ENCODE measurements around the gene AUH. TPM values are rescaled to one million over a fixed set of nuclear protein-coding genes. Genes with fewer than 3 reads are reported as not detected.

Gene AUH
- polyA plus RNA-seq, 3 donors: 4.0 to 9.9 (median 8.4) TPM

DNA sequence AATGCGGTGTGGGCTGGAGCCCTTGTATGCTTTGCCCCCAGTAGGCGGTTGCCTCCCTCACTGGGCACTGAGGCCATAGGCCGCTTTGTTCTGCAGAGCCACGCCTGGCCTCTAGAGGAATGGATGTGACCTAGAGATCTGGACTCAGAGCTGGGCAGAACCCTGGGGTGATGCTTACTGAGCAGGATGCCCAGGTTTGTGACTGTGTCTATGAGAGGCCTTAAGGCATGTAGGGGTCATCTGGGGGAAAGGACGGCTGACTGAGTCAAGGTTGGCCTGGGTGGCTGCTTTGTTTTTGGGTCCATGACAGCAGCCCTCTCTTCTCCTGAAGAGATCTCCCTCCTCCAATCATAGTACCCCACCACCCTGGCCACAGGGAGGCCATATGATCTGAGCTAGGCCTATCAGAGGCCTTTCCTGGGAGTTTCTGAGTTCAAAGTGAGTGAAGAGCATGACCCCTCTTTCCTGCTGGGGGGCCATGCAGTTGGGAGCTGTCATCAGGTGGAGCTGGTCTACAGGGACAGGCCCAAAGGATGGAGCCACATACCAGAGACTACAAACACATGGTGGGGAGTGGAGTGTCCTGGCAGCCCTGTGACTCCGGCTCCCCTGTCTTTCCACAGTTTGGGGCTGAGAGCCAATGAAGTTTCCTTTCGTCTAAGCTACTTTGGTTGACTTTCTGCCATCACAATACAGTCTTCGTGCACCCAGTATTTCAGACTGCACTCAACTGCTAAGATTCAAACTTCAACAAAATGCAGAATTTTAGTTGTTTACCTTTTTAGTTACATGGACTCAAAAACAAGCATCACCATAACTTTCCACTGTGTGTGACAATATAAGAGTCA lies 165.4 kb downstream of the AUH start:
- Histone ChIP-seq H3K36me3 (replicated peaks in 1 of 2; ENCODE audit: control insufficient read depth in 1 of 2, insufficient read depth in 2 of 2, low read length in 2 of 2) (no peaks in the 10 kb centered on the region), H3K27ac (ENCODE audit: low read depth in 1 of 2, low read length in 2 of 2) (peak overlapping the region; percentile 15 to 94), H3K9me3 (replicated peaks in 1 of 2; ENCODE audit: control insufficient read depth in 1 of 2, insufficient read depth in 1 of 2, low read length in 2 of 2) (no peaks in the 10 kb centered on the region), H3K4me2 (replicated peaks; ENCODE audit: extremely low read depth, low read length, poor library complexity, severe bottlenecking) (no peak overlapping the region), H4K20me1 (ENCODE audit: insufficient read depth, low read length) (no peaks in the 10 kb centered on the region), H2AFZ (ENCODE audit: insufficient read depth, low read depth, low read length, poor library complexity, severe bottlenecking) (no peak overlapping the region), H3K9ac (ENCODE audit: insufficient read depth, low read length, poor library complexity, severe bottlenecking) (no peak overlapping the region), H3K4me1 (ENCODE audit: control insufficient read depth in 1 of 2, insufficient read depth in 2 of 2, low read length in 2 of 2) (peaks cover 84 to 93% of the 10 kb centered on the region in 2 donors), H3K79me2 (ENCODE audit: insufficient read depth, low read length) (no peaks in the 10 kb centered on the region), H3K27me3 (ENCODE audit: control insufficient read depth in 2 of 2, insufficient read depth in 2 of 2, low read length in 2 of 2) (no peaks in the 10 kb centered on the region), H3K4me3 (replicated peaks in 1 of 3; ENCODE audit: low read depth in 2 of 3, low read length in 3 of 3) (no peak overlapping the region)
- Mint-ChIP-seq H3K4me1 (peaks cover 85% of the 10 kb centered on the region), H3K27ac (peak overlapping the region; percentile 91 to 99 (median 99)), H3K4me3 (no peak overlapping the region), H3K9me3 (peaks cover 0 to 3% (median 0%) of the 10 kb centered on the region in 7 donors), H3K36me3 (peaks cover 4 to 8% of the 10 kb centered on the region in 2 donors), H3K27me3 (ENCODE audit: low read depth in 3 of 3) (peaks cover 0 to 1% (median 0%) of the 10 kb centered on the region in 3 donors)
- no peak for DNase-seq
- TF ChIP-seq, protein P1, sequence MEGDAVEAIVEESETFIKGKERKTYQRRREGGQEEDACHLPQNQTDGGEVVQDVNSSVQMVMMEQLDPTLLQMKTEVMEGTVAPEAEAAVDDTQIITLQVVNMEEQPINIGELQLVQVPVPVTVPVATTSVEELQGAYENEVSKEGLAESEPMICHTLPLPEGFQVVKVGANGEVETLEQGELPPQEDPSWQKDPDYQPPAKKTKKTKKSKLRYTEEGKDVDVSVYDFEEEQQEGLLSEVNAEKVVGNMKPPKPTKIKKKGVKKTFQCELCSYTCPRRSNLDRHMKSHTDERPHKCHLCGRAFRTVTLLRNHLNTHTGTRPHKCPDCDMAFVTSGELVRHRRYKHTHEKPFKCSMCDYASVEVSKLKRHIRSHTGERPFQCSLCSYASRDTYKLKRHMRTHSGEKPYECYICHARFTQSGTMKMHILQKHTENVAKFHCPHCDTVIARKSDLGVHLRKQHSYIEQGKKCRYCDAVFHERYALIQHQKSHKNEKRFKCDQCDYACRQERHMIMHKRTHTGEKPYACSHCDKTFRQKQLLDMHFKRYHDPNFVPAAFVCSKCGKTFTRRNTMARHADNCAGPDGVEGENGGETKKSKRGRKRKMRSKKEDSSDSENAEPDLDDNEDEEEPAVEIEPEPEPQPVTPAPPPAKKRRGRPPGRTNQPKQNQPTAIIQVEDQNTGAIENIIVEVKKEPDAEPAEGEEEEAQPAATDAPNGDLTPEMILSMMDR (IDR thresholded peaks at IDR 0.05): no peak
- WGBS (ENCODE audit: insufficient coverage): 93% methylated on average over 5 of the region's 8 CpGs
- intact Hi-C loops (cut with micrococcal nuclease): loop anchor here (2.0 to 10.0 kb wide), 3 partner anchors 58 to 226 kb away; partner anchors contain the start of gene NFIL3 (in 1 of the 2)

DNA sequence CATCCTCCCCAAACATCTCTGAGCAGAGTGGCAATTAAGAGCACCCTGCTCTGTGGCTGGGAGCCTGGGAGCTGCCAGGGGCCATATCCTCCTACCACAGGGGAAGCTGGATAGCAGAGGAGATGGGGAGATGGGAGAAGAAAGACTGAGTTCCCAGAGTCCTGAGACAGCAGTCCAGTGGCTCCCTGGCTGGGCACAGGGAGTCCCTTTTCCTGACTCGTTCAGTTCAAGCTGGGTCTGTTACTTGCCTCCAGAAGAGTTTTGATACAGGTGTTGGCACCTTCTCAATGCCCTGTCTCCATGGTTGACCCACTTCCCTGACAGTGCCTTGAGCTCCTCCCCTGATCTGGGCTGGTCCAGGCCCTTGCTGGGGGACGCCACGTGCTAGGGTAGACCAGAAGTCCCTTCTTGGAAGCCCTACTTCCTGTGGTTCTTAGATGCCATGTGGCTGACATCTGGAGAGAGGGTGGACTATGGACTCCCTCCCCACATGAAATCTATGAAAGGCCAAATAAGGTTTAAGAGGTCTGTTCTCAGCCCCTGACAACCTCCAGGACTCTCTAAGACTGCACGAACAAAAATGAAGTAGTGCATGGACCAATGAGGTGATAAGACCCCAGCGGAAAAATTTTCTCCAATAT lies 166.2 kb downstream of the AUH start:
- H3K9me3 Mint-ChIP-seq: peaks cover 0 to 2% (median 0%) of the 10 kb centered on the region in 7 donors
- DNase-seq: no peak
- H3K27me3 Mint-ChIP-seq (ENCODE audit: low read depth in 3 of 3): peaks cover 0 to 1% (median 0%) of the 10 kb centered on the region in 3 donors
- Histone ChIP-seq H3K4me2 (replicated peaks; ENCODE audit: extremely low read depth, low read length, poor library complexity, severe bottlenecking) (no peak overlapping the region), H2AFZ (ENCODE audit: insufficient read depth, low read depth, low read length, poor library complexity, severe bottlenecking) (no peak overlapping the region), H3K9ac (ENCODE audit: insufficient read depth, low read length, poor library complexity, severe bottlenecking) (no peak overlapping the region), H4K20me1 (ENCODE audit: insufficient read depth, low read length) (no peaks in the 10 kb centered on the region), H3K27ac (ENCODE audit: low read depth in 1 of 2, low read length in 2 of 2) (no peak overlapping the region), H3K79me2 (ENCODE audit: insufficient read depth, low read length) (no peaks in the 10 kb centered on the region), H3K27me3 (ENCODE audit: control insufficient read depth in 2 of 2, insufficient read depth in 2 of 2, low read length in 2 of 2) (no peaks in the 10 kb centered on the region), H3K36me3 (replicated peaks in 1 of 2; ENCODE audit: control insufficient read depth in 1 of 2, insufficient read depth in 2 of 2, low read length in 2 of 2) (no peaks in the 10 kb centered on the region), H3K4me1 (ENCODE audit: control insufficient read depth in 1 of 2, insufficient read depth in 2 of 2, low read length in 2 of 2) (peaks cover 87 to 97% of the 10 kb centered on the region in 2 donors), H3K9me3 (replicated peaks in 1 of 2; ENCODE audit: control insufficient read depth in 1 of 2, insufficient read depth in 1 of 2, low read length in 2 of 2) (no peaks in the 10 kb centered on the region), H3K4me3 (replicated peaks in 1 of 3; ENCODE audit: low read depth in 2 of 3, low read length in 3 of 3) (no peak overlapping the region)
- intact Hi-C loops (cut with micrococcal nuclease): loop anchor here (2.0 to 10.0 kb wide), 3 partner anchors 59 to 227 kb away; partner anchors contain the start of gene NFIL3 (in 1 of the 2)
- H3K36me3 Mint-ChIP-seq: peaks cover 4 to 7% of the 10 kb centered on the region in 2 donors
- H3K4me3 Mint-ChIP-seq: no peak overlapping the region
- WGBS (ENCODE audit: insufficient coverage): 100% methylated on average over 1 of the region's 5 CpGs
- H3K4me1 Mint-ChIP-seq: peaks cover 86% of the 10 kb centered on the region
- TF ChIP-seq, protein P1 (IDR thresholded peaks at IDR 0.05): no peak
- peak overlapping the region in 5 of 7 donors; percentile 4 to 99 (median 91) for H3K27ac Mint-ChIP-seq
